ENCODE results near the gene ZSCAN16.
"Not testable (repeated sequence)": the region's sequence is repeated elsewhere in the genome, so short reads cannot be mapped to it uniquely, and the experiment has no call there.

The ZSCAN16 gene

DNA sequence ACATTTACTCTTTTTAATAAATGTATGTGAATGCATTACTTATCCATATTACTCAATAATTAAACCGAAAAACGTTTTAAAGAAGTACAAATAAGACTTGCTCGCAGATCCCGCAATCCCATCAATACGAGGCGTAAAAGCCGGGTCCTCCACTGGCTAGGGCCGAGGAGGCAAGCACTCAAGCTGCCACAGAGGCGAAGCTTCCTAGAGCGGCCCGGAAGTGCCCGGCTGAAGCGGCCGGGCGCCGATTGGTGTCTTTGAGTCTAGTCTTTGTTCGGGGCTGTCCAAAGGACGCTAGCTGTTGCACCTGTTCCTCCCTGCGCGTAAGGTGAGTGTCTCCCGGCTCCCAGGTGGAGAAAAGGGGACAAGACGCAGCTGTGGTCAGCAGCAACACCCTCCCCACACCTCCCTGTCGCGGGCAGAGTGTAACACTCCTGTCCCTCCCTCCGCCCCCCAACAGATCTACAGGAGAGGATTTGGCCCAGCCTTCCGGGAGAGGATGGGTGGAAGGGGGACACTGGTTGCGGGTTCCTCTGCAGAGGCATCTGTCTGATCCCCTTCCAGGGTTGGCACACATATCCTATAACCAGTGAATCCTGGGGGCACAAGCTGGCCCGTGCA lies at the start of gene ZSCAN16:
Gene ZSCAN16 (plus strand): TSS at position 260 of the 621 bp plus-strand sequence. CDS start 835 bp downstream, outside the sequence.
- DNase-seq, result peak; percentile 95

DNA sequence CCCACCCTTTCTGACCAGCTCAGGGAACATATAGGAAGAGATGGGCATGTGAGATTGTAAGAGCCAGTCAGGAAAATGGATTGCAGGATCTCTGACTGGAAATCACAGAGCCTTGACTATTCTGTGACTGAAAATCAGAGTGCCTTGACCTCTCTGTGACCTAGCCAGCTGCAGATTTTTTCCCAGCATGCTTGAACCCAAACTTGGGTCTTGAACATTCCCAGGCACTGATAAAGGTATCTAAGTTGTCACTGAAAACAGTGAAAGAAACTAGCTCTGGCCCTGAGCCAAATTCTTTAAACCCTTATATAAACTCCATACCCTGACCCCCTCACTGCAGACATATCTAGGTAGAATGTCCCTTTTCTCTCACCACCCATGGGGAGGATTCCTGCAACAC lies 46.4 kb upstream of the ZSCAN16 start:
- DNase-seq, result no peak

DNA sequence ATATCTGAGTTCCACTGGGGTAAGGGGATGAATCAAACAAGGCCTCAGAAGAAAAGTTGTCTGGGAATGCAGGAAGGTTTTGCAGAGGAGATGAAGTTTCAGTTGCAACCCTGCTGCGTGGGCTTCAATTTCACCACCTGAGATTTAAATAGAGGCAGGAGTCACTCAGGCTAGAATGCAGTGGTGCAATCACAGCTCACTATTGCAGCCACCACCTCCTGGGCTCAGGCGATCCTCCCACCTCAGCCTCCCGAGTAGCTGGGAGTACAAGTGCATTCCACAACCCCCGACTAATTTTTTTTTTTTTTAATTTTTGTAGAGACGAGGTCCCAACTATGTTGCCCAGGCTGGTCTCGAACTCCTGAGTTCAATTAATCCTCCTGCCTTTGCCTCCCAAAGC lies 45.6 kb upstream of the ZSCAN16 start:
- DNase-seq, result no peak

DNA sequence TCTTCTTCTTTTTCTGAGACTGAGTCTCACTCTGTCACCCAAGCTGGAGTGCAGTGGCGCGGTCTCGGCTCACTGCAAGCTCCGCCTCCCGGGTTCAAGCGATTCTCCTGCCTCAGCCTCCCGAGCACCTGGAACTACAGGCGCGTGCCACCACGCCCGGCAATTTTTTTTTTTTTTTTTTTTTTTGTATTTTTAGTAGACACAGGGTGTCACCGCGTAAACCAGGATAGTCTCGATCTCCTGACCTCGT lies 44.1 kb upstream of the ZSCAN16 start, which contains the start of gene ZNF165:
Gene ZNF165 (plus strand): TSS at position 188 of the 250 bp plus-strand sequence. CDS start 4,913 bp downstream, outside the sequence.
- DNase-seq, result not testable (repeated sequence)

DNA sequence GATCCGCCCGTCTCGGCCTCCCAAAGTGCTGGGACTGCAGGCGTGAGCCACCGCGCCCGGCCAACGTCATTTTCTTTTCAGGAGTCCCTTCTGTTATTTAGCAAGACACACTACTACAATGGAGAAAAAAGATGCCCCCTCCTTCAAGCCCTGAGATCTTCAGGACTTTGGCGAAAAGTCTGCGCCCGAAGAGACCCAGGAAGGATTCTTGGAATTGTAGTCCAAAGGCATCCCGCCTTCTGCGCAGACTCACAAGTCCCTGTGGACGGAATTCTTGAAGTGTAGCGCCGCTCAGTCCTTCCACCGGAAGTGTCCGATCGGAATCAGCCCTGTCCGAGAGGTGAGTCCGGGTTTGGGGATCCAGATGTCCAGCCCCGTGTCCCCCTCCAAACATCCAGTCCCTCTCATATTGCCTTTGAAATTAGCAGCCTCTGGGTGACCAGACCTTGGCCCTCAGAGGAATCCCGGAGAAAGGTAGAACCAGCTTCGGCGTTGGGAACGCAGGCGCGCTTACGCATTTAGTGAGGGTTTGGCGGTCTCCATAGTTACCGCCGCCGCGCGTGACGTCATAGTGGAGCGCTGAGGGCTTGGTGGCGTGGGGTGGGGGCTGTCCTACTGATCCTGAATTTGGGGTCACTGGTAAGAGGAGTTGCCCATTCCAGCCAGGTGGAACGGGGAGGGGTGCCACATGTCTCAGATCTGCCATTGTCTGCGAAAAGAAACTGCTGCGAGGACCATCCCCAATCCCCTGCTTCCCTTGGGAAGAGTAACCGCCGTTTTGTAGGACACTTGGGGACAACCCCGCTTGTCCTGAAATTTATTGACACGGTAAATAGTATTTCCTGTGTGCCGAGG lies 43.6 kb upstream of the ZSCAN16 start:
- DNase-seq, result peak; percentile 95

DNA sequence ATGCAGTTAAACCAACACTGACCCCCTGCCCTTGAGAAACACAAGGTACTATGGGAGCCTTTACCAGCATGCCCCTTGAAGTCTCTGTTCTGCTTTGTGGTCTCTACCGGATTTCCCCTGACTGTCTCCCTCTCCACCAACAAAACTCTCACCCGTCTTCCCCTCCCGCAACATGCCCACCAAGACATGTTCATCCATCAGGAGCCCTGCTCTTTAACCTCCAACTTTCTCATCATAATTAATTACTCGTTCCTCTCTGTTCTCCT lies 43.0 kb upstream of the ZSCAN16 start:
- no peak for DNase-seq

DNA sequence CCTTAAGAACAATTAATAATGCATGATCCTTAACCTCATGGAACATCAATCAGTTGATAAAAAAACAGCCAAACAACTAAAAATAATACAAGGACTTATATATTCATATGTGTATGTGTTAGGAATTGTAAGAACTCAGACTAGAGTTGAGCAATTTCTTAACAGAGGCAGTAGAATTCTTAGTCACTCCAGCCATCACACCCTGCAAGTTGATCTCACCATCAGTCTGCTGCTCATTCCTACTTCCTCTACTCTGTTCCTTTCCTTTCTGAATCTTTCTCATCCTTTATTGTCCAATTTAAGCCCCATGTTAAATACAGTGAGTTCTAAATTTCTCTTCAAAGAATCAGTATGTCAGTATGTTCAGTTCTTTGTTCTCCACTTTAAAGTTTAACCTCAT lies 41.5 kb upstream of the ZSCAN16 start:
- no peak for DNase-seq

DNA sequence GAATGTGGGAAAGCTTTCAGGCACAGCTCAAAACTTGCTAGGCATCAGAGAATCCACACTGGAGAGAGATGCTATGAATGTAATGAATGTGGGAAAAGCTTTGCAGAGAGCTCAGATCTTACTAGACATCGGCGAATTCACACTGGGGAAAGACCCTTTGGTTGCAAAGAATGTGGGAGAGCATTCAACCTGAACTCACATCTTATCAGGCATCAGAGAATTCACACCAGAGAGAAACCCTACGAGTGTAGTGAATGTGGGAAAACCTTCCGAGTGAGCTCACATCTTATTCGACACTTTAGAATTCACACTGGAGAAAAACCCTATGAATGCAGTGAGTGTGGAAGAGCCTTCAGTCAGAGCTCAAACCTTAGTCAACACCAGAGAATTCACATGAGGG lies 35.4 kb upstream of the ZSCAN16 start:
- DNase-seq, result no peak

DNA sequence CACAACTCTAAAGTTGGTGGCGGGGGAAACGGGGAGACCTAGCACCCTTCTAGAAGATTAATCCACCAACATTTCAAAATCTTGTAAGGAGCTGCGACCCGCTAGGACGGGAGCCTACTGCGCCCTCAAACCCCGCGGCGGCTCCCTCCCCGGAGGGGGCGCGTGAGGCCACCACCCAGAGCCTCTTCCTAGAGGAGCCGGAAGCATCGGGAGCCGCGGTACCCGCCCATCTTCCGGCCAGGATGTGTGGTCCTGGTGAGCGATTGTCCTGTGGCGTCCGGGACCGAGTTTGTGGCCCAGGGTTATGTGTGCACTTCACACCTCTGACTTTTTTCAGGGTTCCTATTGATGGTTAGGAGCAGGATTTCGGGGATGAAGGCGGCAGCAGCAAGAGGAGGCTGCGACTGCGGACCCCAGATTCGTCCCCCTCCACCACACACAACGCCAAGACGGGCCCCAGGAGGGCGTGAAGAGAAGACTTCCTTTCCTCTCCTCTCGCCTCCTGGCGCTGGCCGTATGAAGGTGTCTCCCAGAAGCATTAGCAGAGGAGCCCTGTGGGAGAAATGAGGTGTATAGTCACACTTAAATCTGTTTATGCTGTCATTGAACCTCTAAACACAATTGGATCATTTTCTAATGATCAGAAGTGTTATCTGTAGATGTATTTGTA lies 33.4 kb upstream of the ZSCAN16 start:
- no peak for DNase-seq

DNA sequence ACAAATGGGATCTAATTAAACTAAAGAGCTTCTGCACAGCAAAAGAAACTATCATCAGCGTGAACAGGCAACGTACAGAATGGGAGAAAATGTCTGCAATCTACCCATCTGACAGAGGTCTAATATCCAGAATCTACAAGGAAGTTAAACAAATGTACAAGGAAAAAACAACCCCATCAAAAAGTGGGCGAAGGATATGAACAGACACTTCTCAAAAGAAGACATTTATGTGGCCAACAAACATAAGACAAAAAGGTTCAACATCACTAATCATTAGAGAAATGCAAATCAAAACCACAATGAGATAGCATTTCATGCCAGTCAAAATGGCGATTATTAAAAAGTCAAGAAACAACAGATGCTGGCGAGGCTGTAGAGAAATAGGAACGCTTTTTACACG lies 22.2 kb upstream of the ZSCAN16 start:
- not testable (repeated sequence) for DNase-seq

DNA sequence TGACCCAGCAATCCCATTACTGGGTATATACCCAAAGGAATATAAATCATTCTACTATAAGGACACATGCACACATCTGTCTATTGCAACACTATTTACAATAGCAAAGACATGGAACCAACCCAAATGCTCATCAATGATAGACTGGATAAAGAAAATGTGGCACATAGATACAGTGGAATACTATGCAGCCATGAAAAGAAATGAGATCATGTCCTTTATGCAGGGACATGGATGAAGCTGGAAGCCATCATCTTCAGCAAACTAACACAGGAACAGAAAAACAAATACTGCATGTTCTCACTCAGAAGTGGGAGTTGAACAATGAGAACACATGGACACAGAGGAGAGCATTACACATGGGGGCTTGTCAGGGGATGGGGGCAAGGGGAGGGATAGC lies 21.7 kb upstream of the ZSCAN16 start:
- DNase-seq, result not testable (repeated sequence)

DNA sequence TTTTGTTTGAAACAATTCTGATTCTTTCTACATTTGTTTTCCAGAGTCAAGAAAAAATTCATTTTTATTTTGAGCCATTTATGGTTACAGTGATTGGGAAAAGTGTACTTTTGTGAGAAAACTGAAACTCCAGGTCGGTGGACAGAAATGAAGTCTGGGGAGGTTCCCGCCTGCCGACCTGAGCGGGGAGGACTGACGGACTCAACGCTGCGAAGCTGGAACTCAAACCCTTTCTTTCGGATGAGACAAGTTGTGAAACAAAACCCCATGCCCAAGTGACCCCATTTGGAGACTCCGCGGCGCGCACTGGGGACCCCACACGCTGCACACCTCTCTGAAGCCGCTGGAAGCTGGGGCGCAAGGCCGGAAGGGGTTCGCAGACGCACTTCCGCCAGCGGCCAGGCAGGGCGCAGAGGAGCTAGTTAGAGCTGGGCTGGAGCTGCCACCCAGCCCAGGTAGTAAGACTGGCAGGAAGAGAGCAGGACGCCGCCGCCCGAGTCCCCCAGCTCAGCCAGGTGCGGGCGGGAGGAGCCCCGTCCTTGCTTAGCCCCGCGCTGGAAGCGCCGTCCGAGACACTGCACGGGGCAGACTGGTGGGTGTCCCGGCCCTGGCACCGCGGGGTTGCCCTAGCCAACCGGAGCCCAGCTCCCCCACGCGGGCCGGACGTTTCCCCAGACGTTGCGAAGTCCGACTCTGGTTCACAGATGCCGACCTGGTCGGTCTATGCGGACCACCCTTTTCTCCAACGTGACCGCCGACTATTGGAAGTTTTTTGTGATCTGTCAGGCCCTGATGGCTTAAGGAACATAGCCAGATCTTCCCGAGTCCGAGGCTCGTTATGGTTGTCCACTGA lies 19.8 kb upstream of the ZSCAN16 start:
- DNase-seq, result peak; percentile 86

DNA sequence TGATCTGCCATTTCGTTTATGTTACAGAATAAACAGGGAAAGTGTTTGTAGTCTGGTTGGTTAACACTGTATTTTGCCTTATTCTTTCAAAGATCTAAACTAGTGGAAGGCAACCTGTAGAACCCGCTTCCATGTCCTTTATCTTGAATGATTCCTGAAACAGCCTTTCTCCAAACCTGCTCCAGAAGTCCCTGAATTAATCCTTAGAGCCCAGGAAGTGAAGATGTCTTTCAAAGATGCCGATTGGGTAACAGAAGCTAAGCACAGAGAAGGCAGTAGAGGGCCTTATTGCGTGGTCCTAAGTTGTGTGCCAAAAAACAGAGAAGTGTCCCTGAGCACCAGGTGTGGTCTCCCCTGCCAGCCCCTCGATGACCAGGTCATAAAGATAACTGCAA lies 19.2 kb upstream of the ZSCAN16 start:
- peak; percentile 17 for DNase-seq

DNA sequence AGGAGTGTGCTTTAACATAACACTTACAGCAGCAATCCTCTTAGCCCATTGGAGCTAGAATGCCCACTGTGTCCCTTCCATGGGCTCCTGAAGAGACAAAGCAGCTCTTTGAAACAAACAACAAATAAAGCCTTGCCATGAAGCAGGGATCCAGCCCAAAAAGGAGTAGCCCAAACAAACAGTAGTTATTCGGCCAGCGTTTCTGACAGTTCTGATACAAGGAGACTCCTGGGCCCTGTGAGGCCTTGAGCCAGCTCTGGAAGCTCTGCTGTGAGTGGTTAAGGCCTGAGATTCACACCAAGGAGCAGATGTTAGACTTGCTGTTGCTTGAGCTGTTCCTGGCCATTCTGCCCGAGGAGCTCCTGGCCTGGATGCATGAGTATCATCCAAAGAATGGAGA lies 16.9 kb upstream of the ZSCAN16 start:
- no peak for DNase-seq

DNA sequence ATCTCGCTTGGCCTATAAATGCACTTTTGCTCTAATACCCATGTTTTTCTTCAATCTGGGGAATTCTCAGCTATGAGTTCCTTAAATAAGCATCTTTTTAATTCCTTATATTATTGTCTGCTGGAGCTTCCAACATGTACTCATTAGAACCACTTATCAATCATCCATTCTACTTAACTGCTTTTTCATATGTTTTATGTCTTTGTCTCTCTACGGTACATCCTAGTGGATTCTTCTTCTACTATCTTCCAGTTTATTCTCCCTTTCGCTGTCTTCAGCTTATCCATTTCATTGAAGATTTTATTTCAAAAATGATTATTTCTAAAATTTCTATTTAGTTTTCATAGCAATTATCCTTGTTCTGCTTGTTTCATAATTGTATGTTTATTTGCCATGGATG lies 12.4 kb upstream of the ZSCAN16 start:
- DNase-seq, result no peak

DNA sequence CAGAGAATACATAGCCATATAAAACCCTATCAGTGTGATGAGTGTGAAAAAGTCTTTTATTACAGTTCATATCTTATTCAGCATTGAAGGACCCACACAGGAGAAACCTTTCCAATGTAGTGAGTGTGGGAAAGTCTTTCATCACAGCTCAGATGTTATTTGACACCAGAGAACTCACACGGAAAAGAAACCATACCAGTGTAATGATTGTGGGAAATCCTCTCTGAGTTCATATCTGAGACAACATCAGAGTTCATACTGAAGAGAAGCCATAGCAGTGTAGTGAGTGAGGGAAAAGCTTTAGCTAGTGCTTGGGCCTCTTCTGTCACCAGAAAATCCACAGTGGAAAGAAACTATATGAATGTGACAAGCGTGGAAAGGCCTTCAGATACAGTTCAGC lies 8.6 kb upstream of the ZSCAN16 start:
- no peak for DNase-seq

DNA sequence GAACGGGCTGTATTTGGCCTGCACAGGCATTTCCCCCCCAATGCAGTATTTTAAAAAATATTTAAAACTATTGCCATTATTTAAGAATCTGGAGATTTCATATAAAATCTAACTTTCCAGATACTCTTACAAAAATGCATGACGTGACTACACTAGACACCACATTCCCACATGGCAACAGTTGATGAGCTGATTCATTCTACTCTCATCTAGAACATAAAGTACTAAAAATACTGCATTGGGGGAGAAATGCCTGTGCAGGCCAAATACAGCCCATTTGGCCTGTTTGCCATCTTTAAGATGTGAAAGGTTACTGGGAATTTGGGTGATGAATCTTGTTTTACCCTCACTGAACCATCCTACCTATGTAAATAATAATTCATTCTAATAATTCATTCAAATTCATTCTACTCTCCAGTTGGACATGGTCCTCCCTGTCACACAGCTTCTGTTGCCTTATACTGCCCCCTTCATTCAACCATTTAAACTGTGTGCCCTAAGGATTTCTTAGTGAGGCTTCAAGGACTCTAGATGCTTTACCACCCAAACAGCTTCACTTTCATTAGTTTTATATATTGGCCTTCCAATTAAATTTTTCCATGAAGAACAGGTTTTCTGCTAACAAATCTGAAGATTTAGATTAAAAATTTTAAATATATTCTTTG lies 6.9 kb upstream of the ZSCAN16 start:
- no peak for DNase-seq

DNA sequence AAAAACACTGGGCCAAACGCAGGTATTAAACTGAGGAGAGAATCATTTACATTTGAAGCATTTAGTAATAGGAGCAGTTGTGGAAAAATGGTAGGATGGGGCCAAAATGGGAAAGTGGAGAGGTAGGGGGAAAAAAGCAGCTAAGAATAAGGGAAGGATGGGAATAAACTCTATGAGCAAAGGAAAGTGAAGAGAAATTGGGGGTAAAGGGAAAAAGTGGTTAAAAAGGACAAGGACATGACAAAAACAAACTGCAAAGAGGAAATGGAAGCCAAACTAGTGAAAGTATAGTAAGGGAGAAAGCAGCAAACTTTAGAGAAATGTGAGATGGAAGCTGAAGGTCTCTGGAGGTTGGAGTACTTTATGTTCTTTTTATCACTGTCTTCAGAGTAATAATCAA lies 6.2 kb upstream of the ZSCAN16 start:
- DNase-seq, result no peak

DNA sequence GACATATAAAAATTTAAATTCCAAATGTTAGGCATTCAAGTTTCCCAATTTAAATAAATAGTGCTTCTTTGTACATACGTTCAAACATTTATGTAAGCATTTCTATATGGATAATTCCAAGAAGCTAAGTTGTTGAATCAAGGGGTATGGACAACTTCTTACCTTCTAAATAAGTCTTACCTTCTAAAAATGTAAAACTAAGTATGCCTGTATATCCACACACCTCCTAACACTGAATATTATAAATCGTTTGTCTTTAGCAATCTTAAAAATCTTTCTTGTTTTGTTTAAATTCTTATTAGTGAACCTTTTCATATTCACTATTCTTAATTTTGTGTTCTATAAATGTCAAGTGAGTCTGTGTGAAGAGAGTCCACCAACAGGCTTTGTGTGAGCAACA lies 2.5 kb upstream of the ZSCAN16 start:
- DNase-seq, result no peak

DNA sequence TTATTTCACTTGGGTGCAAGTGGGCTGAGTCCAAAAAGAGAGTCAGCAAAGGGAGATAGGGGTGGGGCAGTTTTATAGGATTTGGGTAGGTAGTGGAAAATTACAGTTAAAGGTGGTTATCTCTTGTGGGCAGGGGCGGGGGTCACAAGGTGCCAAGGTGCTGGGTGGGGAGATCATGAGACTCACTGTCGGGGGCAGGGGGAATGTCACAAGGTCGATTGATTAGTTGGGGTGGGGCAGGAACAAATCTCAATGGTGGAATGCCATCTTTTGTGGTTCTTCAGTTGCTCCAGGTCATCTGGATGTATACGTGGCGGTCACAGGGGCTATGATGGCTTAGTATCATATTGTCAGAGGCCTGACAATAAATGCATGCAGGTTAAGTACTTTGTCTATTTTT lies 2.1 kb upstream of the ZSCAN16 start:
- DNase-seq, result not testable (repeated sequence)

DNA sequence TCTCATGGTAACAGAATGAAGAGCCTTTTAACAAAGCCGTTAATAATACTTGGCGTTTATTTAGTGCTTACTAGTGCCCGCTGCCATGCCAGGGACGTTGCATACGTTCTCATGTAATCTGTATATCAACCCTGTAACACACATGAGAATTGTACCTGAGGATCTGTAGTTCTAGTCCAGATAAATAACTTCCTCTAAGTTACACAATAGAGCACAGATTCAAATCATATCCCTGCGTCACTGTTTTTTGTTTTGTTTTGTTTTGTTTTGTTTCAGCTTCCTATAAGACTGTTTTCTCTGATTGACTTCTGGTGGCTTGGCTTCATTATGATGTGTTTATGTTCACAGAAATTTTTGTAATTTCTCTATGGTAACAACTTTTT lies 553 bp downstream of the ZSCAN16 start:
- no peak for DNase-seq

DNA sequence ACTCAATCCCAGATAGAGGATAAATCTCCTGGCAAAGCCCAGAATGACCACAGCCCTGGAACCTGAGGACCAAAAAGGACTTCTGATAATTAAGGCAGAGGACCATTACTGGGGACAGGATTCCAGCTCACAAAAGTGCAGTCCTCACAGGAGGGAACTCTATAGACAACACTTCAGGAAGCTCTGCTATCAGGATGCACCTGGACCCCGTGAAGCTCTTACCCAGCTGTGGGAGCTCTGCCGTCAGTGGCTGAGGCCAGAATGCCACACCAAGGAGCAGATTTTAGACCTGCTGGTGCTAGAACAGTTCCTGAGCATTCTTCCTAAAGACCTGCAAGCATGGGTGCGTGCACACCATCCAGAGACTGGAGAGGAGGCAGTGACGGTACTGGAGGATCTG lies 992 bp downstream of the ZSCAN16 start:
- DNase-seq, result no peak

DNA sequence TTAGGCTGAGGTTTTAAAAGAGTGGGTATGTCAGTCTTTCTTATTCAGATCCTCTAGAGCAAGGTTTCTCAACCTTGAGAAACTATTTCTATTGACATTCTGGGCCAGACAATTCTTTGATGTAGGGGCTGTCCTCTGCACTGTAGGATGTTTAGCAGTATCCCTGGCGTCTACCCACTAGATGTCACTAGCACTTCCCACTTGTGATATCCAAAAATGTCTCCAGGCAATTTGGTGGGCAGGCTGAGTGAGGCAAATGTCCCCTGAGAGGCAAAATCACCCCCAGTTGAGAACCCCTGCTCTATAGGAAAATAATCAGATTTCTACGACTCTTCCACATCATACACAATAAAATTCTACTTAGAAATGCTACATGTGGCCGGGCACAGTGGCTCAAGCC lies 9.6 kb downstream of the ZSCAN16 start:
- DNase-seq, result peak; percentile 8

Data from NCI-H146 (cell line).